WTC11 (cell line): Measurements from ENCODE around the gene GABRP.

Experiments used
- CREM ChIP-seq: sonication (generic); formaldehyde crosslinking; IDR thresholded peaks from 2 replicates; pipeline ENCODE4 v1.8.1; 2022; ENCODE audit warnings: mild to moderate bottlenecking, missing genetic modification reagents, moderate library complexity
- CTCF ChIP-seq: fragments of 200-600 bp; IDR thresholded peaks from 2 replicates; pipeline ENCODE4 v1.8.0; 2022; ENCODE audit warnings: antibody characterized with exemption
- ESRRA ChIP-seq: sonication (generic); formaldehyde crosslinking; IDR thresholded peaks from 2 replicates; pipeline ENCODE4 v1.8.1; 2022; ENCODE audit warnings: mild to moderate bottlenecking, missing genetic modification reagents, borderline replicate concordance
- ETV6 ChIP-seq: sonication (generic); formaldehyde crosslinking; IDR thresholded peaks from 2 replicates; pipeline ENCODE4 v1.8.1; 2022; ENCODE audit warnings: mild to moderate bottlenecking, missing genetic modification reagents
- FOXJ3 ChIP-seq: sonication (generic); formaldehyde crosslinking; IDR thresholded peaks from 2 replicates; pipeline ENCODE4 v1.9.0; 2021; ENCODE audit warnings: missing genetic modification reagents, mild to moderate bottlenecking, borderline replicate concordance
- GABPB1 ChIP-seq: sonication (generic); formaldehyde crosslinking; IDR thresholded peaks from 2 replicates; pipeline ENCODE4 v1.8.1; 2023; ENCODE audit warnings: mild to moderate bottlenecking, missing genetic modification reagents
- KAT7 ChIP-seq: sonication (generic); formaldehyde crosslinking; IDR thresholded peaks from 2 replicates; pipeline ENCODE4 v1.8.1; 2023; ENCODE audit warnings: missing genetic modification reagents, mild to moderate bottlenecking, borderline replicate concordance
- OVOL2 ChIP-seq: fragments of 250-450 bp; sonication (Bioruptor Pico); IDR thresholded peaks from 2 replicates; pipeline ENCODE4 v1.9.0; 2021; ENCODE audit warnings: mild to moderate bottlenecking, borderline replicate concordance
- PRDM15 ChIP-seq: sonication (generic); formaldehyde crosslinking; IDR thresholded peaks from 2 replicates; pipeline ENCODE4 v1.8.0; 2022; ENCODE audit warnings: missing genetic modification reagents
- RELA ChIP-seq: sonication (generic); formaldehyde crosslinking; IDR thresholded peaks from 2 replicates; pipeline ENCODE4 v1.8.1; 2022; ENCODE audit warnings: missing genetic modification reagents, mild to moderate bottlenecking, borderline replicate concordance
- ZSCAN18 ChIP-seq: fragments of 250-450 bp; sonication (Bioruptor Pico); IDR thresholded peaks from 2 replicates; pipeline ENCODE4 v2.1.2; 2022; ENCODE audit warnings: mild to moderate bottlenecking, moderate library complexity
- TF ChIP-seq, protein P1 (sequence below): sonication (generic); formaldehyde crosslinking; IDR thresholded peaks from 2 replicates; pipeline ENCODE4 v1.8.1; 2023; ENCODE audit warnings: mild to moderate bottlenecking, missing genetic modification reagents, moderate library complexity
- TF ChIP-seq, protein P2 (sequence below): fragments of 250-450 bp; sonication (Bioruptor Pico); IDR thresholded peaks from 2 replicates; pipeline ENCODE4 v1.9.0; 2021; ENCODE audit warnings: moderate library complexity, mild to moderate bottlenecking, inconsistent platforms, borderline replicate concordance
- TF ChIP-seq, protein P3 (sequence below): sonication (generic); formaldehyde crosslinking; IDR thresholded peaks from 2 replicates; pipeline ENCODE4 v1.8.1; 2022; ENCODE audit warnings: mild to moderate bottlenecking, missing genetic modification reagents, moderate library complexity, borderline replicate concordance

DNA sequence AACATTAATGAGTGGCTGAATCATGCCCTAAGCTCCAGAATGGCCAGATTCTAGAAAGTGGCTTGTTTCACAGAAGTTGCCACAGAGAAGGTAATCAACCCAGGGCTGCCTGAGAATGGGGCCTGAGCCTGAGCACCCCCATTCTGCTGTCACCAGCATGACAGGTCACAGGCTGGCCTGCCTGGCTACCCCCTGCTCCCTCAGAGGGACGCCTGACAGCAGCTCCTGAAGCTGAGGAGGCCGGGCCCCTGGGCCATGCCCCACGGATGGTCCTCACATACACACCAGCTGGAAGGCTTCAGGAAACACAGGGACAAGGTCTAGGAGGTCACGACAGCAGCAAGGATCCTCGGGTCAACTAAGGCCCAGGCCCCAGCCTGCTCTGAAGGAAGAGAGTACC, 3.7 kb downstream of the GABRP start:
- TF ChIP-seq CTCF (no peak), ESRRA (CRISPR knock-in tag) (no peak), FOXJ3 (CRISPR knock-in tag) (no peak), RELA (no peak), KAT7 (CRISPR knock-in tag) (no peak), PRDM15 (CRISPR knock-in tag) (no peak), ZSCAN18 (CRISPR knock-in tag) (no peak), GABPB1 (CRISPR knock-in tag) (no peak), ETV6 (no peak), CREM (CRISPR knock-in tag) (no peak), OVOL2 (CRISPR knock-in tag) (no peak)
- TF ChIP-seq, protein P1, sequence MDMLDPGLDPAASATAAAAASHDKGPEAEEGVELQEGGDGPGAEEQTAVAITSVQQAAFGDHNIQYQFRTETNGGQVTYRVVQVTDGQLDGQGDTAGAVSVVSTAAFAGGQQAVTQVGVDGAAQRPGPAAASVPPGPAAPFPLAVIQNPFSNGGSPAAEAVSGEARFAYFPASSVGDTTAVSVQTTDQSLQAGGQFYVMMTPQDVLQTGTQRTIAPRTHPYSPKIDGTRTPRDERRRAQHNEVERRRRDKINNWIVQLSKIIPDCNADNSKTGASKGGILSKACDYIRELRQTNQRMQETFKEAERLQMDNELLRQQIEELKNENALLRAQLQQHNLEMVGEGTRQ (CRISPR knock-in tag): no peak
- TF ChIP-seq, protein P2, sequence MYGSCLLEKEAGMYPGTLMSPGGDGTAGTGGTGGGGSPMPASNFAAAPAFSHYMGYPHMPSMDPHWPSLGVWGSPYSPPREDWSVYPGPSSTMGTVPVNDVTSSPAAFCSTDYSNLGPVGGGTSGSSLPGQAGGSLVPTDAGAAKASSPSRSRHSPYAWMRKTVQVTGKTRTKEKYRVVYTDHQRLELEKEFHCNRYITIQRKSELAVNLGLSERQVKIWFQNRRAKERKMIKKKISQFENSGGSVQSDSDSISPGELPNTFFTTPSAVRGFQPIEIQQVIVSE (CRISPR knock-in tag): no peak
- TF ChIP-seq, protein P3, sequence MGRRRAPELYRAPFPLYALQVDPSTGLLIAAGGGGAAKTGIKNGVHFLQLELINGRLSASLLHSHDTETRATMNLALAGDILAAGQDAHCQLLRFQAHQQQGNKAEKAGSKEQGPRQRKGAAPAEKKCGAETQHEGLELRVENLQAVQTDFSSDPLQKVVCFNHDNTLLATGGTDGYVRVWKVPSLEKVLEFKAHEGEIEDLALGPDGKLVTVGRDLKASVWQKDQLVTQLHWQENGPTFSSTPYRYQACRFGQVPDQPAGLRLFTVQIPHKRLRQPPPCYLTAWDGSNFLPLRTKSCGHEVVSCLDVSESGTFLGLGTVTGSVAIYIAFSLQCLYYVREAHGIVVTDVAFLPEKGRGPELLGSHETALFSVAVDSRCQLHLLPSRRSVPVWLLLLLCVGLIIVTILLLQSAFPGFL (CRISPR knock-in tag): no peak
